Osteoblast (primary cell): ENCODE data around the gene DNLZ. TPM values are rescaled to one million over a fixed set of nuclear protein-coding genes. Genes with fewer than 3 reads are reported as not detected.

Experiments
- DNase-seq: peaks from one replicate; pipeline ENCODE4 v3.0.0; 2011; ENCODE audit warnings: low spot score, mixed read lengths; ENCODE audit not compliant: insufficient read length; ENCODE audit errors: missing footprints
- H2AFZ ChIP-seq: 2 replicates; pipeline ENCODE4 v1.6.0; 2011; ENCODE audit warnings: mild to moderate bottlenecking, low read length
- H3K27ac ChIP-seq: 2 replicates; pipeline ENCODE4 v1.5.1; 2011; ENCODE audit warnings: mild to moderate bottlenecking, low read depth, low read length, moderate library complexity
- H3K27me3 ChIP-seq: 2 replicates; pipeline ENCODE4 v1.6.0; 2012; ENCODE audit warnings: mild to moderate bottlenecking, control low read depth, inconsistent platforms, low read length, moderate library complexity; ENCODE audit not compliant: insufficient read depth
- H3K36me3 ChIP-seq: 2 replicates; pipeline ENCODE4 v1.5.1; 2011; ENCODE audit warnings: mild to moderate bottlenecking, low read length, control low read depth, moderate library complexity; ENCODE audit not compliant: insufficient read depth
- H3K4me1 ChIP-seq: 2 replicates; pipeline ENCODE4 v1.5.1; 2011; ENCODE audit warnings: mild to moderate bottlenecking, low read length, control low read depth, moderate library complexity; ENCODE audit not compliant: insufficient read depth
- H3K4me2 ChIP-seq: 2 replicates; pipeline ENCODE4 v1.6.0; 2011; ENCODE audit warnings: mild to moderate bottlenecking, low read length; ENCODE audit not compliant: insufficient read depth
- H3K4me3 ChIP-seq: fragments of 200-600 bp; sonication (generic); 3 replicates; pipeline ENCODE4 v1.5.1; 2012; ENCODE audit warnings: mild to moderate bottlenecking, low read length, inconsistent platforms; ENCODE audit not compliant: insufficient read depth
- H3K79me2 ChIP-seq: 2 replicates; pipeline ENCODE4 v1.6.0; 2012; ENCODE audit warnings: mild to moderate bottlenecking, low read length, control low read depth, inconsistent platforms; ENCODE audit not compliant: insufficient read depth
- H3K9me3 ChIP-seq: 2 replicates; pipeline ENCODE4 v1.5.1; 2011; ENCODE audit warnings: low read depth, low read length, control low read depth
- H4K20me1 ChIP-seq: 2 replicates; pipeline ENCODE4 v1.6.0; 2012; ENCODE audit warnings: mild to moderate bottlenecking, low read length, control low read depth; ENCODE audit not compliant: insufficient read depth
- CTCF ChIP-seq: IDR thresholded peaks from 2 replicates; pipeline ENCODE4 v1.5.1; 2011; ENCODE audit warnings: mild to moderate bottlenecking, low read depth, low read length, moderate library complexity; ENCODE audit errors: extremely low read depth
- total RNA-seq: library from RNA; depleted of rRNA; stranded (reverse); fragments of >200 nt; gene quantifications from 2 replicates; pipeline ENCODE4 v1.2.3, GENCODE V29; 2012

DNLZ gene
- total RNA-seq, 1 donor = 4.3 TPM

GRCh38 chr9:136386018-136386417, 22.5 kb upstream of the DNLZ start:
- Histone ChIP-seq H3K27ac (no peak overlapping the region), H2AFZ (no peak overlapping the region), H3K4me2 (no peak overlapping the region), H3K4me1 (no peaks in the 10 kb centered on the region), H3K36me3 (peaks cover 66% of the 10 kb centered on the region), H3K9me3 (no peaks in the 10 kb centered on the region), H3K4me3 (no peak overlapping the region), H4K20me1 (peaks cover 4% of the 10 kb centered on the region), H3K27me3 (no peaks in the 10 kb centered on the region), H3K79me2 (no peaks in the 10 kb centered on the region)
- no peak for DNase-seq
- no peak for TF ChIP-seq CTCF

- Histone ChIP-seq H3K27me3 (no peaks in the 10 kb centered on the region), H3K79me2 (no peaks in the 10 kb centered on the region), H3K36me3 (peaks cover 61% of the 10 kb centered on the region), H2AFZ (no peak overlapping the region), H4K20me1 (peaks cover 4% of the 10 kb centered on the region), H3K4me2 (no peak overlapping the region), H3K4me3 (no peak overlapping the region), H3K4me1 (no peaks in the 10 kb centered on the region), H3K9me3 (no peaks in the 10 kb centered on the region), H3K27ac (no peak overlapping the region)
- no peak for TF ChIP-seq CTCF
- DNase-seq = no peak
Observed at GRCh38 chr9:136385015-136385414, 21.5 kb upstream of the DNLZ start.

GRCh38 chr9:136383436-136383835, 19.9 kb upstream of the DNLZ start:
- H3K27me3 ChIP-seq = no peaks in the 10 kb centered on the region
- TF ChIP-seq CTCF = no peak
- no peak overlapping the region for H3K4me2 ChIP-seq
- H3K4me1 ChIP-seq = no peaks in the 10 kb centered on the region
- H3K9me3 ChIP-seq = no peaks in the 10 kb centered on the region
- H4K20me1 ChIP-seq = no peaks in the 10 kb centered on the region
- DNase-seq = no peak
- H3K79me2 ChIP-seq = no peaks in the 10 kb centered on the region
- peaks cover 47% of the 10 kb centered on the region for H3K36me3 ChIP-seq
- no peak overlapping the region for H3K27ac ChIP-seq
- no peak overlapping the region for H2AFZ ChIP-seq
- no peak overlapping the region for H3K4me3 ChIP-seq

GRCh38 chr9:136381966-136382513, 18.5 kb upstream of the DNLZ start:
- TF ChIP-seq CTCF = no peak

More at GRCh38 chr9:136381966-136382513, 18.5 kb upstream of the DNLZ start:
- Histone ChIP-seq H3K79me2 (no peaks in the 10 kb centered on the region), H4K20me1 (no peaks in the 10 kb centered on the region), H2AFZ (no peak overlapping the region), H3K4me1 (no peaks in the 10 kb centered on the region), H3K4me2 (no peak overlapping the region), H3K27ac (no peak overlapping the region), H3K27me3 (no peaks in the 10 kb centered on the region), H3K9me3 (no peaks in the 10 kb centered on the region), H3K36me3 (peaks cover 35% of the 10 kb centered on the region), H3K4me3 (no peak overlapping the region)
- no peak for DNase-seq
